HG03175 (cell line): Measurements from ENCODE around the gene CIAPIN1.

ENCODE experiments used
- ATAC-seq: cut with Tn5 transposase; IDR thresholded peaks from one replicate; pipeline ENCODE4 v1.9.1; 2021; ENCODE audit warnings: mild to moderate bottlenecking, moderate library complexity; ENCODE audit not compliant: unreplicated experiment

CIAPIN1 gene

GRCh38 chr16:57447186-57447962 lies at the start of gene CIAPIN1, which contains the start of gene COQ9:
Gene CIAPIN1 (minus strand): TSS chr16:57447385. CDS start chr16:57440928, 6,457 bp downstream.
Gene COQ9 (plus strand): TSS chr16:57447479. CDS start chr16:57447506, 27 bp downstream.
- peak; percentile 97 for ATAC-seq

DNA sequence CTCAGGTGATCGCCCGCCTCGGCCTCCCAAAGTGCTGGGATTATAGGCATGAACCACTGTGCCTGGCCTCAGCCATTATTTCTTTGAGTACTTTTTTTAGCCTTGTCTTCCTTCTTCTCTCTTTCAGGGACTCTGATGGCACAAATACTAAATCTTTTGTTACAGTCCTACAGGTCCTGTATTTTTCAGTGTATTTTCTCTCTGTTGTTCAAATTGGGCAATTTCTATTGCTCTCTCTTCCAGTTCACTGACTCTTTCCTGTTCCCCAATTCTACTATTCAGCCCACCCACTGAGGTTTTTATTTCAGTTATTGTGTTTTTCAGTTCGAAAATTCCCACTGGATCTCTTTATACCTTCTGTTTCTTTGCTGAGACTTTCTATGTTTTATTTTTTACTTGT lies 46.6 kb upstream of the CIAPIN1 start:
- ATAC-seq = no peak

DNA sequence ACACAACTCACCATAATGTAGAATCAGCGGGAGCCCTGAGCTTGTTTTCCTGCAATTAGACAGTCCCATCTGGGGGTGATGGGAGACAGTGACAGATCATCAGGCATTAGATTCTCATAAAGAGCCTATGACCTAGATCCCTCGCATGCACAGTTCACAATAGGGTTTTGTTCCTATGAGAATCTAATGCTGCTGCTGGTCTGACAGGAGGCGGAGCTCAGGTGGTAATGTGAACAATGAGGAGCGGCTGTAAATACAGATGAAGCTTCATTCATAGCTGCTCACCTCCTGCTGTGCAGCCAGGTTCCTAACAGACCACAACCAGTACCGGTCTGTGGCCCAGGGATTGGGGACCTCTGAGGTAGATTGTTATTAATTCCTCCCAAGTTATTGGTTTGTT lies 42.0 kb upstream of the CIAPIN1 start:
- ATAC-seq = no peak

- ATAC-seq = no peak
Observed at GRCh38 chr16:57486858-57487834, 40.0 kb upstream of the CIAPIN1 start.

DNA sequence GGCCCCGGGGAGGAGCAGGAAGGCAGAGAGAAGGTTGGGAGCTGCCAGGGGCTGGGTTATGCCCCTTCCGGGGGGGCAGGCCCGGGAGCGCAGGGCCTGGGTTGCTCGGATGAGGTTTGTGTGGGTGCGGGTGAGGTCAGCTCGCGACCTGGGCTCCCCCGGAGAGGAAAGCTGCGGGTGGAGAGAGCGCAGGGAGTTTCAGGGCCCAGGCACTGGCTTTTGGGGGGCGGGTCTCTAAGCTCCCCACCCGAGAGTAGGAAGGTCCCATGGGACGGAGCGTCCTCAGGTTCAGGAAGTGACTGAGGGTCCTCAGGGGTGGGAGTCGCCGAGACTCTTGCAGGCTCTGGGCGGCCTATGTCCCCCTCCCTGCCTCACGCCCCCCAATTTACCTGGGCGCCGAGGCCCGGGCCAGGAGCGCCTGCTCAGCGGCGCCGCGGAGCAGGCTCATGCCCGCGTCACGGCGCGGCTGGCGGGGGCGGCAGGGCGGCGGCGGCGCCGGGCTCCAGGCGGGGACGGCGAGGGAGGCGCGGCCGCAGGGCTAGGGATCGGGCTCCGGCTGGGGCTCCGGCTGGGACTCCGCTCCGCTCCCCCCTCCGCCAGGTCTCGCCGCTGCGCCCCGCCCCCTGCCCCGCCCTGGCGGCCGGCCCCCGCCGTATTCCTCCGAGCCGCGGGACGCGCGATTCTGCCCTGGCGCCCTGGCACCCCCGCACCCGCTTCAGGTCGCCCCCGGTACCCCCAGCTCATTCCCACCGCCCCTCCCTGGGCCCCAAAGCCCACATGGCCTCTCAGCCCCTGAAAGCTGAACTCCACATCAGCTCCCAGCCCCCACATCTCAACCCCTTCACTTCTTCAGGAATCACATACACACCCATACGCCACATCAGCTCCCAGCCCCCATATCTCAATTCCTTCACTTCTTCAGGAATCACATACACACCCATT lies 39.0 kb upstream of the CIAPIN1 start, which contains the start of gene DOK4:
DOK4 (minus strand) TSS at position 578 of the 942 bp plus-strand sequence. CDS start 6,986 bp downstream, outside the sequence.
- ATAC-seq = peak; percentile 69

- no peak for ATAC-seq
Observed at GRCh38 chr16:57485091-57485915, 38.1 kb upstream of the CIAPIN1 start.

DNA sequence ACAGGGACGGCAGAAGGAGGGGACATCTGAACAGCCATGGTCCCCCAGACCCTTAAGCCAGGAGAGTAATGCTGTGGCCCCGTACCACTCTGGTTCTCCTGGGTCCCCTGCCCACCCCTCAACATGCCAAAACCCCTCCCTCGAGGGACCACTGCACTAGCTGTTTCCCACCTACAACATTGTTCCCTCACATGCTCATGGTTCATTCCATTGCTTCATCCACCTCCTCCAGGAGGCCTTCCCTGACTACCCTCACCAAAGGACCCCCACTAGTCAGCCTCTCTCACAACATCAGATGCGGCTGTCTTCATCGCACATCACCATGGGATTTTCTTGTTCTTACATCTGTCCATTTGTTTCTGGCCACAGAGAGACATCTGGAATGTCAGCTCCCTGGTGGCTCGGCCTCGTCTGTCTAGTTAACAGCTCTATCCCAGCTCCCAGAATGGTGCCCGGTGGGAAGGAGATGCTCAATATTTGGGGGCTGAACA lies 37.4 kb upstream of the CIAPIN1 start:
- no peak for ATAC-seq

GRCh38 chr16:57483725-57484514 lies 36.7 kb upstream of the CIAPIN1 start:
- ATAC-seq = no peak

DNA sequence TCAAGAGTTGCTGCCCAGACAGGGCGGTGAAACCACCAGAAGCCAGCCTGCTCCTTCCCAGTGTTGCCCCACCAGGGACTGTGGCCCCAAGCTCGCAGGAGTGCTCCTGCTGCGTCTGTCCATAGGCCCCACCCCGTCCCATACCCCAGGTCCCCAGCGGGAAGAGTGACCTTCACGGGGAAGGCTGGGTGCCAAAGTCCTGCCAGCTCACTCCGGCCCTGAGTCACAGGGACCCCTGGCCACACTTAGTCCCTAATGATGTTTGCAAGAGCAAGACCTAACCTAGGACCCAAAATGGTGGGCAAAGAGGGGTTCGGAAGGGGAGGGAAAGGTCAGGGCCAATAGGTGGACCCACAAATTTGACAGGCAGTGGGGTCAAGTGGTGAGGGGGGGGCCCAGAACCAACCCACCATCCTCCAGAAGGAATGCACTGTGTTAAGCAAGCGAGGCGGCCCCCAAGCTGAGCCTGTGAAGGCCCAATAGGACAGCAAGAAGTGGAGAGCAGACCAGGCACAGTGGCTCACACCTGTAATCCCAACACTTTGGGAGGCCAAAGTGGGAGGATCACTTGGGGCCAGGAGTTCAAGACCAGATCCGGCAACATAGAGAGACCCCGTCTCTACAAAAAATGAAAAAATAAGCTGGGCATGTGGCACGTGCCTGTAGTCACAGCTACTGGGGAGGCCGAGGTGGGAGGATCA lies 35.8 kb upstream of the CIAPIN1 start:
- no peak for ATAC-seq

GRCh38 chr16:57481421-57481820 lies 34.2 kb upstream of the CIAPIN1 start:
- no peak for ATAC-seq

GRCh38 chr16:57480754-57481230 lies 33.6 kb upstream of the CIAPIN1 start:
- ATAC-seq = no peak

- no peak for ATAC-seq
Observed at GRCh38 chr16:57479976-57480753, 33.0 kb upstream of the CIAPIN1 start.

- ATAC-seq = no peak
Observed at GRCh38 chr16:57479205-57479975, 32.2 kb upstream of the CIAPIN1 start.

DNA sequence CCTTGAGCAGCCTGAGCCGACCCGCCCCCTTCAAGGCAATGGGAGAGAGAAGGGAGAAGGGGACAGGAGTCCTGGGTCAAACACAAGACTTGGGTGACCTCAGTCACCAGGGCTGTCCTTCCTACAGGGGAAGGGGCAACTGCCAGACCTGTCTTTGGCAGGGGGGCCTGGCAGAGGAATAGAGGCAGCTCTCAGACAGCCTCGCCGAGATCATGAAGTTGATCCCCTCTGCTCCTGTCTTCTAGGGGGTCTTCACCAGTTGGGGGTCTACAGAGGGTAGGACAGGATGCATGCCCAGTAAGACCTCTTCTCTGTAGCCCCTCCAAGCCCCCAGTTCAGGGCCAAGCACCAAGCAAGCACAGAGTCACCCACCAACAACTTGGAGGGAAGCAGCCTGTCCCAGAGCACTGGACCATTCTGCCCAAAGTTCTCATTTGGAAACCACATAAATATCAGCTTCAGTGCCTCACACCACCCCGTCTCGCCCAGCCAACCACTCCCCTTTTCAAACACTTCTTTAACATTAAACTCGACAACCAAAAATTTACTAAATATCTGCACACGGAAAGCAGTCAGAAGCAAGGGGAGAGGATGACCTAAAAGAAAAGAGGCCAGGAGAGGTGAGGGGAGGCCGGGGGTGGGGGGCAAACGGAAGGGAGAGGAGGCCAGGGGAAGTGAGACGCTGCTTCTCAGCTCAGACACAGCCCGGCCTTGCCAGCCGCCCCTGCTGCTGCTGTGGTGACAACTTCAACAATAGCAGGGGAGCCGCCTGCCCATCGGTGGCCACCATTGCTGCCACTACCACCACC lies 31.4 kb upstream of the CIAPIN1 start:
- no peak for ATAC-seq

DNA sequence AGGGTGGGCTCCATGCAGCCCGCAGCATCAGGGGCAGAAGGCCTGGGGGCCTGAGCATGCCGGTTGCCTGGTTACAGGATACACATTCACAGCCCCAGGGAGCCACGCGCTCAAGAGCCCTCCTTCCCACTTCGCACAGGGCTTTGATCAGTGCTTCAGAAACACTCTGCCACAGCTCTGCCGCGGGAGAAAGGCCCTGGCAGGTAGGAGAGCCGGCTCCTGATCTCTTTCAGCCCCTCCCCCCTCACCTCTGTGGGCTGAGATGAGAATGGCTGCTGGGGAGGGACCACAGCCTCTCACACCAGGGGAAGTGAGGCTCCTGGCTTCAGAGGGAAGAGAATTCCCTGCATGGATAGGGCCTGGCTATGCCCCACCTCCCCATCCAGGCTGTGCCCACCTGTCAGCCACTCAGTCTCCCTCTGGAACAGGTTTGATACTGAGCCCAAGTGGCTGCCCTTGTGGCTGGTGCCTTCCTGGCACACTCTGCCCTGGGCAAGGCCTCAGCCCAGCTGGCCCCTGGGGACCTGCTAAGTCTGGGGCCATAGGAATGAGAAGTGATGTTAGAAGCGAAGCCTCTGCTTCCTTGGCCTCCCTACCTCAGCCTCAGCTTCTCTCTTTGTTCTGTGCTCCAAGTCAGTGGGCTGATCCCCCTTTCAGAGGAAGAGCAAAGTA lies 30.5 kb upstream of the CIAPIN1 start:
- ATAC-seq = no peak
